SH-SY5Y (cell line): ENCODE measurements around the gene TESMIN.
A peak's percentile ranks its signal among the peaks of the same experiment; 100 is the strongest.

Experiments
- GATA2 ChIP-seq: IDR thresholded peaks from 2 replicates; pipeline ENCODE4 v1.6.1; 2011; ENCODE audit warnings: mild to moderate bottlenecking, low read depth, low read length
- GATA3 ChIP-seq: IDR thresholded peaks from 2 replicates; pipeline ENCODE4 v1.6.1; 2011; ENCODE audit warnings: low read depth, mild to moderate bottlenecking, low read length, moderate library complexity

The TESMIN gene

GRCh38 chr11:68710409-68710808, 40.9 kb downstream of the TESMIN start:
- TF ChIP-seq GATA3: no peak
- no peak for TF ChIP-seq GATA2

GRCh38 chr11:68709062-68709461, 42.3 kb downstream of the TESMIN start:
- TF ChIP-seq GATA3: no peak
- no peak for TF ChIP-seq GATA2

GRCh38 chr11:68707527-68707926, 43.8 kb downstream of the TESMIN start:
- no peak for TF ChIP-seq GATA2

GRCh38 chr11:68704887-68705286, 46.4 kb downstream of the TESMIN start:
- no peak for TF ChIP-seq GATA3
- no peak for TF ChIP-seq GATA2

GRCh38 chr11:68698993-68699392, 52.3 kb downstream of the TESMIN start:
- no peak for TF ChIP-seq GATA3
- TF ChIP-seq GATA2: no peak

- TF ChIP-seq GATA3: no peak
- TF ChIP-seq GATA2: no peak
Observed at GRCh38 chr11:68695531-68695930, 55.8 kb downstream of the TESMIN start.

- TF ChIP-seq GATA2: no peak
- TF ChIP-seq GATA3: no peak
Observed at GRCh38 chr11:68694431-68695297, 56.7 kb downstream of the TESMIN start.

- TF ChIP-seq GATA3 (no peak), GATA2 (no peak)
Observed at GRCh38 chr11:68693484-68693882, 57.8 kb downstream of the TESMIN start.

- no peak for TF ChIP-seq GATA3
- no peak for TF ChIP-seq GATA2
Observed at GRCh38 chr11:68692871-68693483, 58.3 kb downstream of the TESMIN start.

GRCh38 chr11:68692115-68692514, 59.2 kb downstream of the TESMIN start:
- TF ChIP-seq GATA3 (no peak), GATA2 (no peak)

- no peak for TF ChIP-seq GATA2
- TF ChIP-seq GATA3: no peak
Observed at GRCh38 chr11:68691402-68691784, 59.9 kb downstream of the TESMIN start.

GRCh38 chr11:68690671-68691401, 60.5 kb downstream of the TESMIN start:
- TF ChIP-seq GATA3 (no peak), GATA2 (no peak)

- TF ChIP-seq GATA2: peak; percentile 52
- no peak for TF ChIP-seq GATA3
Observed at GRCh38 chr11:68689737-68690625, 61.3 kb downstream of the TESMIN start.

- no peak for TF ChIP-seq GATA2
Observed at GRCh38 chr11:68688881-68689280, 62.4 kb downstream of the TESMIN start.
